ENCODE data around the gene KAZN.

KAZN gene

GRCh38 chr1:14887044-14887566 lies 288.6 kb downstream of the KAZN start:
- no peak for DNase-seq (ENCODE audit: low read depth)

DNA sequence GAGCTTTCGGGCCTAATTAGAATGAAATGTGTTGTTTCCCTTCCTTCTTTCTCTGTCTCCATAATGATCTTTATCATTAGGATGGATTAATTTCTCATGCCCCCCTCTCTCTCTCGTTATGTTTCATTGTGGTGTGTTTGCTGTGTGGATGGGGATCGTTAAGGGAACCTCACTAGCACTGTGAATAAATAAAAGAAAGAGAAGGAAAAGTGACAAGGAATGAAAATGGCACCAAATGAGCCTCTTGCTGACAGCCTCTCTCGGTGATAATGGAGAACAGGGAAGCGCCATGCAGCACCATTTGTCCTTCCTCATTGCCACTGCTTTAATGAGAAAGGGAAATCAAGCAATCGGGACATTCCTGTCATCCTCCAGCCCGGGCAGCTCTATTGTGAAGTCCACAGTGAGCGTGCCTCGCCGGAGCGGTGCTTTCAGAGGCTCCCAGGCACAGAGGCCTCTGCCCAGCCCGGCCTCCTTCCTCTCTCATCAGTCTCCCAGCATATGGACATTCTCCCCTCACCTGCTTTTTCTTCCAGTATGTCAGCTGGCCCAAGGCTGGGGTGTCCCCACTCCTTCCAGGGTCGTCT lies 289.4 kb downstream of the KAZN start:
- no peak for DNase-seq (ENCODE audit: low read depth)

- no peak for DNase-seq (ENCODE audit: low read depth)
Measured at GRCh38 chr1:14888374-14888773, 289.9 kb downstream of the KAZN start.

DNA sequence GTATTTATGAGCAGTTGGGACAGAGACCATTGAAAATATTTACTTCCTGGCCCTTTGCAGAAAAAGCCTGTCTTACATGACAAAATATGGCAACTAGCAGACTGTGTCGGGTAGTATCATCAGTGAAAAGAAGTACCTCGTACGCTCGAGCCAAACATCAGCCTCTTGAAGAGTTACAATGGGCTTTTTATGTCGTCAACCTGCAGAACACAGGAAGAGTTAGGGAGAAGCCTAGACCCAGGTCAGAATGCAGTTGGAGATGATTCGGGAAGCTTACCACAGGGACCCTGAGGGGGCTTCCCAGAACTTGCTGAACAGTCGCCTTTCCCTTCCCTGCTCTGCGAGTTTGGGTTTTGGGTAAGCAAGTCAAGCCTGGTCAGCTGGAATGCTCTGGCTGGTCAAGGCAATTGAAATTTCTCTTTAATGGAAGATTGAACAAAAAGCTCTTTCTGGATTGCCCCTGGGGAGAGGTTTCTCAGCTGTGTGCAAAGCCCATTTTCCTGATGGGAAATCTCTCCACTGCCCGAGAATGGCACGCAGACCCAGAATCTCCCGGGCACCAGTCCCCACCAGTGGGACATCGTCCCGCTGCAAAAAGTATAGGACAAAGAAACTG lies 291.4 kb downstream of the KAZN start:
- DNase-seq (ENCODE audit: low read depth): no peak

DNA sequence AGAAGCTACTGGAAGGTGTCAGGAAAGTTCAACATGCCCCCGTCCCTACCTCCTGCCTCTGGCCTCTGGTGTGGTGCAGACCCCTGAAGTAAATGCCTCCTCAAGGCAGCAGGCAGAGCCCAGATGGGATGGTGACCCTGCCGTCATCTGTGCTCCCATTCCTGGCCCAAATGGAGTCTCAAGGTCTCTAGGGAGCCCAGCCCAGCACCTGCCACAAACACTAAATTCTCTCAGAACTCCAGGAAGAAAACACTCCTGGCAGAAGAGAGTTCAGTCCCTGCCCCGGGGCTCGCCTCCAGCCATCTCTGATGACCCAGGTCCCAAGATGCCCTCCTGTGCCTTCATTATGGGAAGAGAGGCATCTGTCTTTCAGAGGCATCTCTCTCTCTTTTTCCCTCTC lies 293.5 kb downstream of the KAZN start:
- no peak for DNase-seq (ENCODE audit: low read depth)

DNA sequence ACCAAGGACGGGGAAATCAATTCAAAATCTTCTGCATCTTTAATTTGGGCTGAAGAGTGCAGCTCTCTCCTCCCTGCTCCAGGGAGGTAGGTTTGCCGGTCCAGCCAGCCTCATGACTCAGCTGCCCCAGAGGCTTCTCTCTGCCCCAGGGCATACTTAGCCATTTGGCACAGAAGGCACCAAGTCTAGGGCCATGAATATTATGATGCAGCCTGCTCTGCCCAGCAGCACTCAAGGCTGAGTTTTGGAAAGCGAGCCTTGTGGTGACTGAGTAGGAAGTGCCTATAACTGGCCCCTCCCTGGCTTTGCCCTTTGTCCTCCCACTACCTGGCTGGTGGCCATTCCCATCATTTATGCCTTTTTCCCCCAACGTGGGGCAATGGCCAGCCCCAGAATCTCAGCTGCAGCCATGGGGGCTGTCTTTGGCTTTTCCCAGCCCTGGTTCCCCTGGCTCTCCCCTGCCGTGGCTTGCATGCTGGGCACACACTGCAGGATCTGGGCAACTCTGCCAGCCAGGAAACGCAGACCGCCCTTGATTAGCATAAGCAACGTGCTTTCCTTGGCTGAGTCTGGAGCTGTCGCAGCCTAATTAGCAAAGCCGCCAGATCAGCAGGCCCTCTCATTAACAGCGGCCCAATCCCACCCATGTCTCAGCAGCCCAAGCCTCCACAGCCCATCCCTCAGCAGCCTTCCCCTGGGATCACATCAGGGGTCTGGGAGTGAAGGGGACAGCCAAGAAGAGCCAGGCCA lies 296.5 kb downstream of the KAZN start:
- DNase-seq (ENCODE audit: low read depth): no peak

DNA sequence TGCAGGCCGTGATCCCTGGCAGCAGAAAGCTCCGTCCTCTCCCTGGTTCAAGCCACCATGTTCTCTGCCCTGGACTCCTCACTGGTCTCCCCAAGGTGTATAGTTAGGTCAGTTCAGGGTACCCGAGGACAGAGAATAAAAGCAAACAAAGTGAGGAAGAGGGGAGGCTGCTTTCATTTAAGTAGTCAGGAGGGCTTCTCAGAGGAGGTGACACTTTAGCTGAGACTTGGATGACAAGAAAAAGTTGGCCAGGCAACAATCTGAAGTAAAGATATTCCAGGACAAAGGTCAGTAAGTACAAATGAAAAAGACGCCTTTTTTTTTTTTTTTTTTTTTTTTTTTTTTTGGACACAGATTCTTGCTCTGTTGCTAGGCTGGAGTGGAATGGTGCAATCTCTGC lies 297.2 kb downstream of the KAZN start:
- DNase-seq (ENCODE audit: low read depth): no peak

DNA sequence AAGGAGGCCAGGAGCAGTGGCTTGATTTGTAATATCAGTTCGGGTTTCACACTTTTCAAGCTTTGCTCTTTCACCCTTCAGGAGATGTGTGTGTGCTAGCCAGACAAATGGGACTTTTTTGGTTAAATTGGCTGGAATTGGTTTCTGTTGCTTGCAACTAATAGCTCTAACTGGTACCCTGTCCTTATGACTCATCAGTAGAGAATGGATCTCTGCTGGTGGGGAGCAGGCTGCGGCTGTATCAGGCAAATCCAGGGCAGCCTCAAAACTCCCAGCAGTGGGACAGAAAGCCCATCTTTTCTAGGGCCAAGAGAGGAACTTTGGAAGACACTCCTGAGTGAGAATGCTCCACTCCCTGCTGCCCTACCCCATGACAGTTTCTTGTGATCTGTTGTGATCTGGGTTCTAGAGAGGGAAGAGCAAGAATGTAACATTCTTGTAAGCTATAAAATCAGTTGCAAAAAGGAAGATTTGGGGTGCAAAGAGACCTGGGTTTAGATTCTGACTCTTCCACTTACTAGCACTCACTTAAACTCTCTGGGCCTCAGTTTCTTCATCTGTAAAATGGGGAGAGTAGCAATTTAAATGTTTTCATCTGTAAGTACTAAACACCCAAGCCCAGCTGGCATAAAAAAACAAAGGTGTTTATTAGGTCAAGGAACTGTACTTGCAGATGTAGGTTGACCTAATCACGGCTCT lies 298.0 kb downstream of the KAZN start:
- peak; percentile 62 for DNase-seq (ENCODE audit: low read depth)

- DNase-seq (ENCODE audit: low read depth): peak; percentile 49
Measured at GRCh38 chr1:14897080-14897449, 298.6 kb downstream of the KAZN start.

GRCh38 chr1:14897547-14897946 lies 299.1 kb downstream of the KAZN start:
- DNase-seq (ENCODE audit: low read depth): no peak

DNA sequence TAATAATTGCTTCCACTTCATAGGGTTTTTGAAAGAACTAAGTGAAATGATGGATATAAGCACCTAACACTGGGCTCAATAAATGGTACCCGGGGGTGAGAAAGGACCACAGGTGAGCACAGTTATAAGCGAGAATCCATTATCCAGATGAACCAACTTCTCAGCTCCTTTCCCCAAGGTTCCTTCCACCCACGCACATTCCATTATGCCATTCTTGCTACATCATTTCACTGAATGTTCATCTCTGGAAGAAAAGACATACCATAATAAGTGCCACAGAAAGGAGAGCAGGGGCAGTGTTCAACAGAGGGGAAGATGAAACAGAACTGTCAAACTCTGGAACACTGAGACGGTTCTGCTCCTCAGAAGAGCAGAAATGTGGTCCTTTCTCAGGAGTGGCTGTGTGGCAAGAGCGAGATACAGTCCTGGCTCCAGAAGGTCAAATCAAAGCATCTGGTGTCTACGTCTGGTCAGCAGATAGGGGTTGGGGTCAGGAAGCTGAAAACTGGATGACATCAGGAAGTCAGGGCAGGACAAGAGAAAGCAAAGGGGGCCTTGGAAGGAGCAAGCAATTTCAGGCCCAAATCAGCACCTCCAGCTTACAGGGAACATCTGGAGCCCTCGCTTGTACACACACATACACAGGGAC lies 299.6 kb downstream of the KAZN start:
- DNase-seq (ENCODE audit: low read depth): peak; percentile 16

DNA sequence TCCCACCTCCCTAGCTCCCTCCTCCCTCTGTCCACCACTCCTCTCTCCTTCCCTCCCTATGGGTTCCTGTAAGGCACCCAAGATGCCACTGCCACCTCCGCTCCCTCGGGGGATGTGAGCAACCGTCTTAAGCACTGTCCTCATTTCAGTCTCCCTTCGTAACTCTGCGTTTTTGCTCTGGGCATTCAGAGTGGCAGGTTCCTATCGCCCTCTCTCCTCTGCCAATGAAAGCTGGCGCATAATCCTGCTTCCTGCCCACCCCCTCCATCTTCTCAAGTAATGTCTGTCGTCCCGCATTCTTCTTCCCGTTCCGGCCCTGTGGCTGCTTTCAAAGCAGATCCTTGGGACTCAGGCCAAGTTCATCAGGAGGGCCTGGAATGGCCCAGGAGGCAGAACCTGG lies 301.2 kb downstream of the KAZN start:
- no peak for DNase-seq (ENCODE audit: low read depth)

GRCh38 chr1:14901371-14901954 lies 303.0 kb downstream of the KAZN start:
- DNase-seq (ENCODE audit: low read depth): no peak

DNA sequence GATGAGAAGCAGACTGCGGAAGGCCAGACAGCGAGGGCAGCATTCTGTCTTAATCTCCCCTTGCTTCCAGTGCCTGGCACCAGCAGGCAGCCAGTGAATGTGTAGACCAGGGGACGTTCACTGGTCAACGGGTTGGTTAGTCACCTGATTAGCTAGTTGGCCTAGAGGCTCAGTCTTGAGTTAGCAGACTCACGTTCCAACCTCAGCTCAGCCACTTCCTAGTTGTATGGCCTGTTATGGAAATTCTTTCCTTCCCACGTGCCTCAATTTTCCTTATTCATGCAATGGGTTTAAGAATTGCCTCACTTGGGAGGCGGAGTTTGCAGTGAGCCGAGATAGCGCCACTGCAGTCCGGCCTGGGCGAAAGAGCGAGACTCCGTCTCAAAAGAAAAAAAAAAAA lies 305.4 kb downstream of the KAZN start:
- no peak for DNase-seq (ENCODE audit: low read depth)

GRCh38 chr1:14906665-14907064 lies 308.2 kb downstream of the KAZN start:
- no peak for DNase-seq (ENCODE audit: low read depth)

DNA sequence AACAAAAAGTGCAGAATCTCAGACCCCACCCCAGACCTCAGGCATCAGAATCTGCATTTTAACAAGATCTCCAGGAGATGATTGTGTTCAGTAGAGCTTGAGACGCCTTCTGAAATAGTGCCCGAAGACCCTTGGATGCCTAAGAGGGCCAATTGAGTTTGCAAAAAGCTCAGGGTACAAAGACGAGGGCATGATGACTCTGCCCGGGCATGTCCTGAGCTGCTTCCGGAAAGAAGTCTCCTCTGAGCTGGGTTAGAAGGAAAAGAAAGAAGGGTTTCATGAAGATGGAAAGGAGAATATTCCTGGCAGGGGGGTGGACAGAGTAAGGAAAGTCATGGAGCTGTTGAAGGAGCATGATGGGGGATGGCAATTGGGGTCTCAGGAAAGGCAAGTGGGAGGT lies 308.9 kb downstream of the KAZN start:
- DNase-seq (ENCODE audit: low read depth): no peak

DNA sequence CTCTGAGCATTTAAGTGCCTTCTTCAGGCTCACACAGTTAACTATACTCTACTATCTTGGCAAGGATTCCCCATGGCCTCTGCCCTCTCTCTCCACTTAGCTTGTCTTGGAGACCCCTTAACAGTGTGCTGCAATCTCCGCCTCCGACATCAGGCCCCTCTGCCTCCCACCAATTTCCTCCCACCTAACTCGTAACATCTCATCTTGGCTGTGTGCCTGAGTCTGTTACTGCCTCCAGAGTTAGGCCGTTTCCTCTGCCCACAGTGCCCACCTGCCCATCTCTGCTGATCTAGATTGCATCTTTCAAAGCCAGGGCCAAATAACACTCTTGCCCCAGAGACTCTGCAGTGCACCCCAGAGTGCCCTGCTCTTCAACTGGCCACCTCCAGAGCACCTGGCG lies 310.8 kb downstream of the KAZN start:
- DNase-seq (ENCODE audit: low read depth): no peak

DNA sequence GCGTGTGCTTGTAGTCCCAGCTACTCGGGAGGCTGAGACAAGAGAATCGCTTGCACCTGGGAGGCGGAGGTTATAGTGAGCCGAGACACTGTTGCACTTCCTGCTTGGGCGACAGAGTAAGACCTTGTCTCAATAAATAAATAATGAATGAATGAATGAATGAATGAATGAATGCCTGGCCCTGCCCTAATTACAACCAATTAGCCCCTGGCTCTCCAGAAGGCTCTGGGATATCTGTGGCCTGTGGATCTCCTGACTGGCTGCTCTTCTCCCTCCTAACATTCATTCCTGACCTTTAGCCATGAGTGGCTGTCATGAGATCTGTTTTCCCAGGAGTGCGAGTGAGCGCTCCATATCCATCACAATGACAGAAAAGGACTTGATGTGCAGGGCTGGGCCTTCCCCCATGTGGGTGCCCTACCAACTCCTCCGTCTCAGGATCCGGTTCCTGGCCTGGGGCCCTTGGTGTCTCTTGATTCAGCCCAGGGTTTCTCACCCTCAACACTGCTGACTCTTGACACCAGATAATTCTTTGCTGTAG lies 311.5 kb downstream of the KAZN start:
- DNase-seq (ENCODE audit: low read depth): no peak

GRCh38 chr1:14910984-14911721 lies 312.7 kb downstream of the KAZN start:
- DNase-seq (ENCODE audit: low read depth): peak; percentile 16

GRCh38 chr1:14912839-14913481 lies 314.5 kb downstream of the KAZN start:
- no peak for DNase-seq (ENCODE audit: low read depth)
